NCI-H345 (cell line): ENCODE measurements around the gene CRYBB2.
"Not testable (repeated sequence)": the region's sequence is repeated elsewhere in the genome, so short reads cannot be mapped to it uniquely, and the experiment has no call there.

Experiments
- DNase-seq: peaks from one replicate; lab custom pipeline; 2025; lab: John Stamatoyannopoulos, UW

Gene CRYBB2

DNA sequence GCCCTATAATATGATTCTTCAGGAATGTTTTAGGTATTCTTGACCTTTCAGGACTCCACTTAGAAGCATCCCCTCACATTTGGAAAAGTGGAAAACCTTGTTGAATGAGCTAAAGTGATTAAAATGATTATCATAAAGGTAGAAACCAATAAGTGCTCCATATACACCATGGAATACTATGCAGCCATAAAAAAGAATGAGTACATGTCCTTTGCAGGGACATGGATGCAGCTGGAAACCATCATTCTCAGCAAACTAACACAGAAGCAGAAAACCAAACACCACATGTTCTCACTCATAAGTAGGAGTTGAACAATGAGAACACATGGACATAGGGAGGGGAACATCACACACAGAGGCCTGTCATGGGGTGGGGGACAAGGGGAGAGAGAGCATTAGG, 14.3 kb downstream of the CRYBB2 start:
- not testable (repeated sequence) for DNase-seq

DNA sequence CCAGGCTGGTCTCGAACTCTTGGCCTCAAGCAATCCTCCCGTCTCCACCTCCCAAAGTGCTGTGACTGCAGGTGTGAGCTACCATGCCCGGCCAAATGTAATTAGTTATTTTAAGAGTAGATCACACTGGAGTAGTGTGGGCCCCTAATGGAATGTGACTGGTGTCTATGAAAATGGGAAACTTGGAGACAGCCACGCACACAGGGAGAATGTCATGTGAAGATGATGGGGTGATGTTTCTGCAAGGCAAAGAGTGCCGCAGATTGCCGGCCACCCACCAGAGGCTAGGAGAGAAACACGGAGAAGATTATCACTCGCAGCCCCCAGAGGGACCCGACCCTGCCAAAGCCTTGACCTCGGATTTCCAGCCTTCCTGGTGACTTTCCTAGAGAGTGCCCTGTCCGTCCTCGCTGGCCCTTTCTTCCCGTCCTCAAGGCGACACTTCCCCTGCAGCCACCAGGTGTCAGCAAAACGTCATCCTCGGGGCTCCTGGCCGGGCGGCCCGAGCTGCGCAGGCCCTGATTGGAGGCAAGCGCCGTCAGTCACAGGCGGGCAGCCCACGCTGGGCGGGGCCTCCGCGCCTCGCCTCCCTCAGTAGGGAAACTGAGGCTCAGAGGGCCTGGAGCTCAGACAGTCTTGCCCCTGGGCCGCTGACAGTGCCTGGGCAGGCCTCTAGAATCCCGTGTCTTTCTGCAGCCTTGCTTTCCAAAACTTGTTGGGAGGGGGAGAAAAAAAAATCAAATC, 16.3 kb downstream of the CRYBB2 start:
- peak; percentile 83 for DNase-seq

DNA sequence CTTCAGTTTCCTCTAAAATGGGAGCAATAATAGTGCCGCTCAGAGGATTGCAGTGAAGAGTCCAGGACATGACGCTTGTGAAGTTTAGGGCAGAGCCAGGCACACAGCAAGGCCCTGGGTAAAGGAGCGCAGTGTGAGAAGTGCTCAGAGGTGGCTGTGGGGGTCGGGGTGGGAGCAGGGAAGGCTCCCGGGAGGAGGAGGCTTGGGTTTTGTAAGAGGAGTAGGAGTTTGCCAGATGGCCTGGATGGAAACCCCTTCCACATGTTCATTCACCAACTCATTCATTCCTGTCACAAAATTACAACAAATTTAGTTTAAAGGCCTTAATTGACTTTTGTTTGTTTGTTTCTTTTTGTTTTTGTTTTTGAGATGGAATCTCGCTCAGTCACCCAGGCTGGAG, 17.0 kb downstream of the CRYBB2 start:
- DNase-seq: no peak

GRCh38 chr22:25237503-25237902, 18.1 kb downstream of the CRYBB2 start:
- no peak for DNase-seq

GRCh38 chr22:25238058-25238457, 18.6 kb downstream of the CRYBB2 start:
- not testable (repeated sequence) for DNase-seq

DNA sequence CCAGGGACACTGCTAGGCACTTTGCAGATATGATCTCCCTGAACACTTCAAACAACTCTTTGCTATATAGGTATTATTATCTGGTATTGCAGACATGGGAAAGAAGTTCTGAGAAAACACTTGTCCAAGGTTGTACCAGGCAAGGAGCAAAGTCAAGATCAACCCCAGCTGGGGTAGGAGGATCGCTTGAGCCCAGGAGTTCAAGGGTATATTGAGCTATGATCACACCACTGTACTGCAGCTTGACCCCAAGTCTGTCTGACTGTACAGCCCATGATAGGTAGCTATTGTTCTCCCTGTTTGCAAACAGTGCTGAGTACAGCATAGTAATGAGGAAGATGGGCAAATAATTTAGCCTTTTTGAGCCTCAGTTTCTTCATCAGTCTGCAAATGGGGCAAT, 35.7 kb downstream of the CRYBB2 start:
- DNase-seq: not testable (repeated sequence)

GRCh38 chr22:25267567-25267966, 48.1 kb downstream of the CRYBB2 start:
- DNase-seq: not testable (repeated sequence)

- not testable (repeated sequence) for DNase-seq
These were observed 49.5 kb downstream of the CRYBB2 start for GRCh38 chr22:25268902-25269301.

- DNase-seq: not testable (repeated sequence)
These were observed 50.6 kb downstream of the CRYBB2 start for GRCh38 chr22:25270061-25270460.

- not testable (repeated sequence) for DNase-seq
These were observed 53.8 kb downstream of the CRYBB2 start for GRCh38 chr22:25273231-25273630.

DNA sequence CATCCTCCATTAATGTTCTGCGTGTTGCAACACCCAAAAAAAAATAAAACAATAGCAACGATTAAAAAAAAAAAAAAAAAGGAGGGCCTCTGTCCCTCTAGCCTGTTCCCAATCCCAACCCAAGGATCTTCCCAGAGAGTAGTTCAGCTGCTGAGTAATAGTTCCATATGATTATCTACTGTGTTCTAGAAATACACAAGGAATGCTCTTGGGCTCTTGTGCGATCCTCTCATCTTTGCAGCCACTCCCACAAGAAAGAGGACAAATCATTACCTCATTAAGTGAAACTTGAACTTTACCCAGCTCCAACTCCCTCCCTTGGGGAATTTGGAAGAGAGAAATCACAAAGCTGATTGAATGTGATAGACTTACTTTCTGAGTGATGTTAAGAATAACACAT, 54.5 kb downstream of the CRYBB2 start:
- not testable (repeated sequence) for DNase-seq

DNA sequence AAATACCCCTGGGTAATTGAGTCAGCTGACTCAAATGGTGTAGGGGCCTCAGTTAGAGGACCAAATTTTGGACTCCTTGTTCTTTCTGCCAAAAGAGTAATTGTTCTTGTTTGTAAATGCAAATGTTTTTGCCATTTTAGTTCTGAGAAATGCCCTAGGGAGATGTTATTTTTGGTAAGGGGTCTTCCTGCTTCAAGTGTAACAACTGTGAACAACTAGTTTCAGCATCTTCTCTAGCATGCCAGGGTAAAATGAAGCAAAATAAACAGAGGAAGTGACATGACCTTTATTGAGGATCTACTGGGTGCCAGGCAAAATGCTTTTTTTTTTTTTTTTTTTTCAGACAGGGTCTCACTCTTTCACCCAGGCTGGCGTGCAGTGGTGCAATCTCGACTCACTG, 60.7 kb downstream of the CRYBB2 start:
- DNase-seq: not testable (repeated sequence)
